ENCODE results near the gene COL13A1. TPM values are rescaled to one million over a fixed set of nuclear protein-coding genes. Genes with fewer than 3 reads are reported as not detected.

The COL13A1 gene
- total and polyA plus RNA-seq, 5 donors = 4.4 to 13.7 (median 8.5) TPM

- Histone ChIP-seq H3K4me1 (ENCODE audit: control insufficient read depth, insufficient read depth, low read length) (no peaks in the 10 kb centered on the region), H3K27ac (ENCODE audit: low read length) (no peak overlapping the region), H3K9me3 (ENCODE audit: control insufficient read depth, low read length) (no peaks in the 10 kb centered on the region), H3K4me3 (ENCODE audit: low read length) (no peak overlapping the region), H3K27me3 (ENCODE audit: control insufficient read depth, insufficient read depth) (no peaks in the 10 kb centered on the region)
- ATAC-seq (no peak), DNase-seq (no peak)
- intact Hi-C loops (cut with DNase I) = no loop called here
- WGBS = 76% methylated on average over 2 of the region's 2 CpGs
Measured at GRCh38 chr10:69996611-69997010, 194.9 kb downstream of the COL13A1 start.

- no peaks in the 10 kb centered on the region for H3K4me1 ChIP-seq (ENCODE audit: control insufficient read depth, insufficient read depth, low read length)
- H3K27me3 ChIP-seq (ENCODE audit: control insufficient read depth, insufficient read depth) = no peaks in the 10 kb centered on the region
- H3K9me3 ChIP-seq (ENCODE audit: control insufficient read depth, low read length) = no peaks in the 10 kb centered on the region
- no peak overlapping the region for H3K4me3 ChIP-seq (ENCODE audit: low read length)
- DNase-seq (no peak), ATAC-seq (no peak)
- H3K27ac ChIP-seq (ENCODE audit: low read length) = no peak overlapping the region
- WGBS = 93% methylated on average over 4 of the region's 4 CpGs
- intact Hi-C loops (cut with DNase I) = no loop called here
Measured at GRCh38 chr10:70000262-70000661, 198.6 kb downstream of the COL13A1 start.

- ATAC-seq (no peak), DNase-seq (no peak)
- no peak overlapping the region for H3K4me3 ChIP-seq (ENCODE audit: low read length)
- no peak overlapping the region for H3K27ac ChIP-seq (ENCODE audit: low read length)
- WGBS = 79% methylated on average over 9 of the region's 9 CpGs
- intact Hi-C loops (cut with DNase I) = no loop called here
- H3K9me3 ChIP-seq (ENCODE audit: control insufficient read depth, low read length) = no peaks in the 10 kb centered on the region
- H3K27me3 ChIP-seq (ENCODE audit: control insufficient read depth, insufficient read depth) = no peaks in the 10 kb centered on the region
- H3K4me1 ChIP-seq (ENCODE audit: control insufficient read depth, insufficient read depth, low read length) = no peaks in the 10 kb centered on the region
Measured at GRCh38 chr10:70007116-70007820, 205.6 kb downstream of the COL13A1 start.

Other genes with a start within 250 kb of the COL13A1 start
- not detected for gene NEUROG3, start 228.5 kb upstream of the COL13A1 start, total RNA-seq
- gene NEUROG3, start 228.5 kb upstream of the COL13A1 start, polyA plus RNA-seq = not detected
- gene FAM241B, start 171.7 kb upstream of the COL13A1 start, total RNA-seq = 1 to 10 TPM; 4.6 to 8.7 (median 6.7) TPM
- 5.6 TPM for gene FAM241B, start 171.7 kb upstream of the COL13A1 start, polyA plus RNA-seq